H1 (cell line): ENCODE data around the gene WDR27.

Source experiments
- CTCF ChIP-seq, 3 experiments: IDR thresholded peaks; 1 replicate in 2 of 3; 2 replicates in 1 of 3; pipeline versions ENCODE4 v1.5.1 to v1.6.1; 2011; ENCODE audit warnings: low read length in 3 of 3, mild to moderate bottlenecking in 3 of 3, inconsistent platforms in 2 of 3, low read depth in 1 of 3, moderate library complexity in 1 of 3; ENCODE audit not compliant: insufficient read depth in 1 of 3; ENCODE audit errors: control extremely low read depth in 1 of 3
- GABPA ChIP-seq: IDR thresholded peaks from 2 replicates; pipeline ENCODE4 v1.6.1; 2011; ENCODE audit warnings: mild to moderate bottlenecking, low read length, moderate library complexity, borderline replicate concordance; ENCODE audit not compliant: insufficient read depth
- TAF1 ChIP-seq: IDR thresholded peaks from 2 replicates; pipeline ENCODE4 v1.6.1; 2011; ENCODE audit warnings: mild to moderate bottlenecking, low read depth, low read length

GRCh38 chr6:169656546-169657283 lies 45.1 kb downstream of the WDR27 start:
- no peak for TF ChIP-seq TAF1
- no peak for TF ChIP-seq GABPA
- TF ChIP-seq CTCF (IDR thresholded peaks at IDR 0.05; ENCODE audit: control extremely low read depth in 1 of 3, insufficient read depth in 1 of 3, low read depth in 1 of 3, low read length in 3 of 3), result no peak
